ENCODE data around the gene UBR7.

The UBR7 gene

DNA sequence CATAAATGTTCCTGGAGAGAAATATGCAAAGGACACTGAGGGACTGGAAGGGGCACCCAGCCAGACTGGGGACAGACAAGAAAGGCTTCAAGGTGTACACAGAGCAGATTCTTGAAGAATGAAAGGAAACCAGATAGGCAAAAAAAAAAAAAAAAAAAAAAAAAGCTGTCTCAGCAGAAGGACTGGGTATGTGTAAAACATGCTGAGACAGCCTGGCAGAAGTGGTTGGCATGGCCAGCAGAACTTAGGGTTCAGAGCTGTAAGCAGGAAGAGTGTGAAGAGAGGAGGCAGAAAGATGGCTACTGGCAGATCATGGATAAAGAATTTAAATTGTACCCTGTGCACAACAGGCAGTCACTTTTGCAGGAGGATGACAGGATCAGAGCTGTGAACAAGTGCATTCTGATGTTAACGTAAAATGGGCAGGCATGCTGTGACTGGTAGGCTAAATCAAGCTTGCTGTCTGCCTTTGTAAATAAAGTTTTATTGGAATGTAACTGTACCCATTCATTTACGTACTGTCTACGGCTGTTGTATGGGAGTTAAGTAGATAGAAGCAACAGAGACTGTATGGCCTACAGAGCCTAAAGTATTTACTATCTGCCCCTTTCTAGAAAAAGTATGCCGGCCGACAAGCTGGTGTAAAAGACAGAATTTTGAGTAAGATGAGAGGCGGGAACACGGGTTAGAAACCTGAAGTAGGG lies 42.2 kb downstream of the UBR7 start:
- DNase-seq (ENCODE audit: low spot score) = no peak

DNA sequence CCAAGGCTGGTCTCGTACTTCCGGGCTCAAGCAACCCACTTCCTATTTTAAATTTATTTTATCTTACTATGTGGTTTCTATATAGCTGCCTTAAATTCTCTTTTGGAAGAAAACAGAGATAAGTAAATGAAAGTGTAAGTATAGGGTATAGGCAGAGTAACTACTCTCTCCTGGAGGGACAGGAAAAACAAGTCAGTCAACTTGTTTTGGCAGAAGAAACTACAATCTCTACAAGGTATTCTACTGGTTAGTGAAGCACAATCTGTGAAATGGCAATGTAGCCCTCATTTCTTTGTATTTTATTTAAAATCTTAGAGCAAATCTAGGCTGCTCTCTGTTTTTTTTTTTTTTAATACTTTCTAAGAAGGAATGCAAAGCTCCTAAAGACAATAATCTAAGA lies 55.4 kb downstream of the UBR7 start:
- DNase-seq (ENCODE audit: low spot score) = no peak

DNA sequence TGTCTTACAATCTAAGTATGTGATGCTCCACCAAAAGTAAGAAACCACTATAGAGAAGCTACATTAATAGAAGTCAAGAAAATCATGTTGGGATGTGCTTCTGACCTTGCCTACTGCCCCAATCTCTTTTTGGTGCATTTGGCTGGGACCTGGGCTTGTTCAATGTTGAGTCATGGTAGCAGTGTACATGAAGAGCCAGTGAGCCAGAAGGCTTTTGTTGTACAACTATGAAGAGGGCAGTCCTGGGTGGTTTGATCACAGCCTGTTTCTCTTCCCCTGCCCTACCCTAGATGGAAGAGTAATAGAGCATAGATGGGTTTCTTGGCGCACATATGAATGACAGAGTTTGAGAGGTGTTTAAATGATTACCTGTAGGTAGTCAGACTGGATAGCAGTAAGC lies 56.4 kb downstream of the UBR7 start:
- no peak for DNase-seq (ENCODE audit: low spot score)

DNA sequence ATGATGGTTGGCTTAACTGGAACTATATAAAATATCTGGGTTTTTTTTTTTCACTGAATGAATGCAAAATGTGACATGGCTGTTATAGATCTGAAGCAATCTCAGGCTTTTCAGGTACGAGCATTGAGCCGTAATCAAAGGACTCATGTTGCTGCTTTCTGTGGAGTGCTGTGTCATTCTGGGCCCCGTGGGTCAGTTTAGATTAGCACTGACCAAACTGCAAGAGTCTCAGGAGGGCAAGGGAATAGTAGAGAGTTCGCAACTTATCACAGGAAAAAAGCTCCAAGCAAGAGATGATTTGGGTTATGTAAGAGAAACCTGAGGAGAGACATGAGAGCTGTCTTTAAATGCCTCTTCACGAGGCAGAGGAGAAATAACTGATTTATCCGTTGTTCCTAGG lies 59.1 kb downstream of the UBR7 start:
- no peak for DNase-seq (ENCODE audit: low spot score)

DNA sequence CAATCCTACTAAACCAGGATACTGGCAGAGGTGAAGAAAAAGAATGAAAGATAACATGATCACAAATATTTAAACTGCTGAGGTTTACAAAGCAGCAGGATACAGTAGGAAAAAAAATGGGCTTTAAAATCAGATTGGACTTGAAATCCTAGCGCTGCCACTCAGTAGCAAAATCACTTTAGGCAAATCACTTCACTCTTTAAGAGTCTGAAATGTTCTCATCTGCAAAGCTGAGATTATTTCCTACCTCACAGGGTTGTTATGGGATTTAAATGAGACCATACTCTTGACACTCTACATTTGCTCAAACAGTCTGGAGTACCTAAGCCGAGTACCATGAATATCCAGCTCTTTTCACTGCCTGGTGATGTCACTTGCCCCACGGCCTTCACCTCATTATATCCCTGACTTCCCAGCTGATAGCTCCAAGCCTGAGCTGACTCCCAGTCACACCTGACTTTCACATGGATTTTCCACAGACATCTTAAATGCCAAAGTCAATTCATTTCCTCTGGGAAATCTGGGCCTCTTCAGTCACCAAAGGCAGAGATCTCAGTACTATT lies 60.2 kb downstream of the UBR7 start:
- no peak for DNase-seq (ENCODE audit: low spot score)

DNA sequence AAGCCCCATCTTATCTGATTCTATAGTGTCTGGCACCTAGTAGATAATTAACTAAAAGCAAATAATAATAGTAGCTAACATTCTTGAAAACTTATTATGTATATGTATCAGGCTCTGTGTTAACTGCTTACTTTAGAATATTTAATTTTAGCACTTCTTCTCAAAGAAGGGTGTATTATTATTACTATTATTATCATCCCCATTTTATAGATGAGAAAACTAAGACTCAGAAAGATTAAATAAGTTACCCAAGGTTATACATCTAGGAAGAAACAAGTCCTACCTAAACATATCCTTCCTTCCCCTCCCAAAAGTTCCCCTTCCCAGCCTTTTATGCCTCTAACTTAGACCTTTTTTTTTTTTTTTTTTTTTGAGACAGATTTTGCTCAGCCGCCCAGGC lies 61.4 kb downstream of the UBR7 start:
- no peak for DNase-seq (ENCODE audit: low spot score)

DNA sequence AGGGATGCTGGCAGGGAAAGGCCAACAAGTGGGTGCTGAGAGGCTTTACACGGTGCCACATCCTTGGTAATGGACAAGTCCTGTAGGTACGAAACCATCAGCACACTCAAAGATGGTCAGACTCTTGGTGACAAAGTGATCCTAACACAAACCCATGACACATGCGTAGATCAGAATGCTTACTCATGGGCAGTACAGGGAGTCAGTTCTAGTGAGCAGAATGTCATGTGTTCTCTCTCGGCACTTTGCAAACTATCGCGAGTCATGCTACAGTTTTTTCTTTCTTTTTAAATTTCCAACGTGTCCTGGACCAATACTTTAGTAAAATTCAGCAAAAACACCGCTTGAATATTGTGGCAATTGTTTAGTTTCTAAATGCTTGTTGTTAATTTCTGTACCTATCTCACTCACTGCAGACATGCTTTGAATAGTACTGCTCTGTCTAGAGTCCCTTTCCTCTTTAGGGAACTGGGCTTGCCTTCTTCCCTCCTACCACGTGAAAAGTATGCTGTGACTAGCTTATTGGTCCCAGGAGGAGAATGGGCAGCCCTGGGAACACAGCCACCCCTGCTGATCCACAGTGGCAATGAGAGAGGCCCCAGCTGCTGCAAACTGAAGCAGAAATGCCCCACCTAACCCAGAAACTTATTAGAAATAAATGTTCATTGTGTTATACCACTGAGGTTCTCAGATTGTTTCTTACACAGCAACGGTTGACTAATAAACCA lies 62.4 kb downstream of the UBR7 start:
- peak; percentile 92 for DNase-seq (ENCODE audit: low spot score)

DNA sequence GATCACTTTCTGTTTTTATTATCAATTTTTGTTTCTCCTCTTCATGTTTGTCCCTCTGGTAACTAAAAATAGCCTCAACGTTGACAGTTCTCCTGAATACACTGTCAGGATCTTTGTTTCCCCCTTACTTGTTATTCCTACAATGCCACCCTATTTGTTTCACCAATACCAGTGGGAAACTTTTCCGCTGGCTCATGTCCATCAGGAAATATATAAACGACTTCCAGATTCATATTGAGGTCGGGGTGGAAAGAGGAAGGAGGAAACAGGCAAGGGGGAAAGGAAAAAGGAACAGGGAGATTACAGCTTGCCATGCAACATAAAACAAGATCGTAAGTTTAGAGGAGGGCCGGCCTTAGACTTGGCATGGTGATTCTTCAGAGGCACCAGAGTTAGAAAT lies 64.1 kb downstream of the UBR7 start:
- peak; percentile 43 for DNase-seq (ENCODE audit: low spot score)

DNA sequence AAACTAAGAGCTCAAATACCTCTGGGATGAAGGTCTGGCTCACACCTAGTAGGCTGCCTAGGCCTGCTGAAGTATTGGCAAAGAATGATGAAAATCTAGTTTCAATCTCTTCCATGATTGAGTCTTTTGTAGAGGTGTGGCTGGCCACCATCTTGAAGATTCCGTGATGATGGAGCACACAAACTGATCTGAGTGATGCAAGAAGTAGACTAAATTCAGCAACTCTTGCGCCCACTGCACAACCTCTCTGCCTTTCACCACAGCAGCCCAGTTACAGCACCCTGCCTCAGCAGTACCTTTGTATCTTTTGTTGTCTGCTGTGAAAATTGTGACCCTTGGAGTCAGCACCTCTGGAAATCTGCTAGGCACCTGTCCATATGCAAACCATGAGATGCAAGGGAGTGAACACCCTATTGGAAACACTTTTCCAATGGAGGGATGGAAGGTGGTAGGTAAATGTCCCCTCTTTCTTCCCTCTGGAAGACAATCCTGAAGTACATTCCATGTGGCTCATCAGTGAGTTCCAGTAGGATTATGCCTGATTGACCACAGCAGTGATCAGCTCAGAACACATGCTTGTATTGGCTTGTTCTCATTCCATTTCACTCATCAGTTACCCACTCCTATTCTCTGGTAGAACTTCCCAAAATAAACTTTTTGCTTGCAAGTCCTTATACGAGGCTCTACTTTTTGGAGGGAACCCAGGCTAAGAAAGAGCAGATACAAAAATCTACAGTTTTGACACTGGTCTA lies 67.2 kb downstream of the UBR7 start:
- DNase-seq (ENCODE audit: low spot score) = no peak

DNA sequence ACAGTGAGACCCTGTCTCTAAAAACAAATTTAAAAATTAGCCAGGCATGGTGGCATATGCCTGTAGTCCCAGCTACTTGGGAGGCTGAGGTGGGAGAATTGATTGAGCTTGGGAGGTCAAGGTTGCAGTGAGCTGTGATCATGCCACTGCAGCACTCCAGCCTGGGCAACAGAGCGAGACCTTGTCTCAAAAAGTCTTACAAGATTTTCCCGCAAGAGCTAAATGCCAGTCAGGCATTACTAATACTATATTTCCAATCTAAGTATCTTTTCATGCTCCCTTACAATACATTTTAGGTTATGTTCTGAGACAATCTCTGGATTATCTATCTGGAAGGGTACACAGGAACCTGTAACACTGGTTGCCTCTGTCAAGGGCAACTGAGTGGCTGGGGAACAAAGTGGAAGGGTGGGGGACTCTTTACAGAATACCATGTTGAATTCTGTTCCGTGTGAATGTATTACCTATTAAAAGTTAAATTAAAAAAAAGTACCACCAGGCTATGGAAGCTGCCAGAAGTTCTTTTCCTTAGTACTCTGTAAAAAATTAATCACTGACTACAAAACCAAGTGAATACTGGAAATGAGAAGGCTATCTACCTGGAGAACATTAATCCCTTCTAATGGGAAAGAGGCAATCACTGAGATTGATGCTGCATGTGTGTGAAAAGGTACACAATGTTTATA lies 69.1 kb downstream of the UBR7 start:
- no peak for DNase-seq (ENCODE audit: low spot score)

Data from pons (tissue), 1 donor.